ENCODE data around the gene C12orf76.

C12orf76 gene

GRCh38 chr12:110084314-110085015, 36.1 kb upstream of the C12orf76 start:
- DNase-seq (ENCODE audit: low read depth): no peak
- H3K4me3 ChIP-seq (ENCODE audit: low read depth, low read length): no peak overlapping the region
- no peak for TF ChIP-seq CTCF (conservative IDR thresholded peaks at IDR 0.05; ENCODE audit: low read depth, low read length)

- DNase-seq (ENCODE audit: low read depth): no peak
- H3K4me3 ChIP-seq (ENCODE audit: low read depth, low read length): no peak overlapping the region
- TF ChIP-seq CTCF (conservative IDR thresholded peaks at IDR 0.05; ENCODE audit: low read depth, low read length): no peak
These were observed 32.1 kb upstream of the C12orf76 start for GRCh38 chr12:110080410-110080809.

GRCh38 chr12:110079477-110080400, 31.4 kb upstream of the C12orf76 start:
- no peak for TF ChIP-seq CTCF (conservative IDR thresholded peaks at IDR 0.05; ENCODE audit: low read depth, low read length)
- no peak overlapping the region for H3K4me3 ChIP-seq (ENCODE audit: low read depth, low read length)
- peak; percentile 83 for DNase-seq (ENCODE audit: low read depth)

GRCh38 chr12:110077800-110078199, 29.5 kb upstream of the C12orf76 start:
- no peak overlapping the region for H3K4me3 ChIP-seq (ENCODE audit: low read depth, low read length)
- DNase-seq (ENCODE audit: low read depth): peak; percentile 10
- no peak for TF ChIP-seq CTCF (conservative IDR thresholded peaks at IDR 0.05; ENCODE audit: low read depth, low read length)

- TF ChIP-seq CTCF (conservative IDR thresholded peaks at IDR 0.05; ENCODE audit: low read depth, low read length): no peak
- no peak overlapping the region for H3K4me3 ChIP-seq (ENCODE audit: low read depth, low read length)
- DNase-seq (ENCODE audit: low read depth): no peak
These were observed 27.6 kb upstream of the C12orf76 start for GRCh38 chr12:110075880-110076279.

GRCh38 chr12:110074089-110074488, 25.8 kb upstream of the C12orf76 start:
- no peak for DNase-seq (ENCODE audit: low read depth)
- no peak for TF ChIP-seq CTCF (conservative IDR thresholded peaks at IDR 0.05; ENCODE audit: low read depth, low read length)
- H3K4me3 ChIP-seq (ENCODE audit: low read depth, low read length): no peak overlapping the region

All from choroid plexus epithelial cell (primary cell).